GM19372 (cell line): ENCODE data around the gene HIVEP3.
A peak's percentile ranks its signal among the peaks of the same experiment; 100 is the strongest.
"Not testable (repeated sequence)": the region's sequence is repeated elsewhere in the genome, so short reads cannot be mapped to it uniquely, and the experiment has no call there.

ENCODE experiments used
- ATAC-seq: cut with Tn5 transposase; IDR thresholded peaks from one replicate; pipeline ENCODE4 v1.9.1; 2021; ENCODE audit warnings: mild to moderate bottlenecking, low read depth, moderate library complexity; ENCODE audit not compliant: unreplicated experiment

HIVEP3 gene

DNA sequence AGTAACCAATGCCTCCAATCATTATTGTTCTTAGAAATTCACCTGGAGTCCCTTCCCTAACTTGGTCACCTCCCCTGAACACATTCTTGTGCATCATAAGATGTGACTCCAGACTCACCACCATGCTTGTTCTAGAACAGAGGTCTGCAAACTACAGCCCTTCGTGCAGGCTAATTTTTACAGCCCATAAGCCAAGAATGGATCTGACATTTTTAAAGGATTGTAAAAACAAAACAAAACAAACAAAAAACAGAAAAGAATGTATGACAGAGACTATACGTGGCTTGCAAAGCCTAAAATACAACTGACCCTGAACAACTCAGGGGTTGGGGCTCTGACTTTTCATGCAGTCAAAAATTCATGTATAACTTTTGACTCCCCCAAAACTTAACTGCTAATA lies 6.2 kb upstream of the HIVEP3 start:
- no peak for ATAC-seq

DNA sequence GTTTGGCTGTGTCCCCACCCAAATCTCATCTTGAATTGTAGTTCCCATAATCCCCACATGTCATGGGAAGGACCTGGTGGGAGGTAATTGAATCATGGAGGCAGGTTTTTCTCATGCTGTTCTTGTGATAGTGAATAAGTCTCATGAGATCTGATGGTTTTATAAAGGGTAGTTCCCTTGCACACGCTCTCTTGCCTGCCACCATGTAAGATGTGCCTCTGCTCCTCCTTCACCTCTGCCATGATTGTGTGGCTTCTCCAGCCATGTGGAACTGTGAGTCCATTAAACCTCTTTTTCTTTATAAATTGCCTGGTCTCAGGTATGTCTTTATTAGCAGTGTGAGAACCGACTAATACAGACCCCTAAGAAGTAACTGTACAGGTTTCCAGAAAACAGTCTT lies 2.5 kb upstream of the HIVEP3 start:
- ATAC-seq = not testable (repeated sequence)

GRCh38 chr1:41920658-41921057 lies 1.9 kb upstream of the HIVEP3 start:
- no peak for ATAC-seq

GRCh38 chr1:41919764-41920397 lies 1.2 kb upstream of the HIVEP3 start:
- ATAC-seq = peak; percentile 89

- no peak for ATAC-seq
Observed at GRCh38 chr1:41919131-41919530, 409 bp upstream of the HIVEP3 start.

DNA sequence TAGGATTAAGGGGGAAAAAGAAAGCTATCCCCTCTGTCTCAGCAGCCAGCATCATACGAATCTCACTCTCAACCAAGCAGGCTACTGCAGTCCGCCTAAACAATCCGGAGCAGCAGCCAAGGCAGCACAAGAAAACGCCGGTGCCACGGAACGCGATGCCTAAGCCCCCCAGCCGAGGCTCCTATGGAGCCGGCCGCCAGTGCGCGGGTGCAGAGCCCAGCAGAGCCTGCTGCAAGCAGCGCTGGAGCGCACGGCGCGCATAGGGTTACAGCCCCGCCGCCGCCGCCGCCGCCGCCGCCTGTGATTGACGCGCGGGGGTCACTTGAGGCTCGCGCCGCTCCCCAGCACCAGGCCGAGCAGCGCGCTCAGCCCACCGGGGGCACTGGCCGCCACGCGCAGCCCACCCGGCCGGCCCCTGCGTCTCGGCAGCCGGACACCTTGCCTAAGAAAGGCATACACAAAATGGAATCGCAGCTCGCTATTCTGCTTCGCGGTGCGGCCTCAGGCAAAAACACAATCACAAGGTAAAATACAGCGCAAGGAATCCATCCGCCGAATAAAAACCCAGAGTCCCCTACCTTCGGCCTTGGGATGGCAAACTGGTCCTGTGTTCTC lies 780 bp downstream of the HIVEP3 start:
- ATAC-seq = no peak

DNA sequence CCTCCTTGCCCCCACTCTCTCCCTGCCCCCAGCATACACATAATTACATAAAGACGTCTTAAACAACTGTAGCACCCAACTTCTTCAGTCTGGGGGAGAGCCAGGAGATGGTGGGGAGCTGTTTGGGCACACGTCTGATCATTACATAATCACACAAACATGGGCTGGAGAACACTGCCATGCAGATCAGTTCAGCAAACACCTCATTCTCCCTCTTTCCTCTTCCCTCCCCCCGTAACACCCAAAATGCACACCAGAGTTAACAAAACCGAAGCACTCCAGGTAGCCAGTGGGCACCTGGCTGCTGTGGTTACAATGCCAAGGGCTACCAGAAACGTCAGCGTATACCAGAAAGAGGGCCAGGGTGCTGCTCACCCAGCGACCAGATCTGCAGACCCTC lies 1.6 kb downstream of the HIVEP3 start:
- ATAC-seq = no peak

DNA sequence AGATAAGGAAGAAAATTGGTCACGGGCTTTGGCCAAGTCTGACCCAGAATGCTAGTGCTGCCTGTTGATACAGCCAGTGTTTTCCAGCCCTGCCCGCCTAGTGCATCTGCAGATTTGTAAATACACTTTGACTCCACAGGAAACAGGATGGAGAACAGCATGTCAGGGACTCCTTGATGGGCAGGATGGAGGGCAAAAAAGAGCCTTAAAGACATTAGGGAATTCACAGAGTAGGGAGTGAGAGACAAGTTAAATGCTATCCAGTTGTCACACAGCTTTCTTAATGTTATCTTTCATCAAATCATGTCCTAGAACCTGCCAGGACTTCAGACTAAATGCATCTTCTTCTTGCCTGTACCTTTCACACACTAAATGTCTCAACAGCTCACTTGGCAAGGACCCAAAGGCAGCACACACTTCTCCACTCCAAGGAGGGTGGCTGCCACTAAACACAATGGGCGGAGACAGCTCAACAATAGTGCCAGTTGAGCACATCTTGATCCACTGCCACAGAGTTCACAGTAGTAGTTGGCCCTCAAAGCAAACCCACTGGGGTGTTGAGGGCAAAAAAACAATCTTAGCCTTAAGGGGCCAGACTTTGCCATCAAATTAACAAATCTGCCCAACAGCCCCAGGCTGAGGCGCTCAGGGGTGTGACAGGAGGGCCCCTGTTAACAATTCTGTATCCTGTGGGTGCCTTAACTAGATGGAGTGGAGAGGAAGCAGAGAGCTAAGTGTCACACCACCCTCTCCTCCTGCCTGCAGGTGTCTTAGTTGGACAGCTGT lies 2.7 kb downstream of the HIVEP3 start:
- ATAC-seq = no peak

DNA sequence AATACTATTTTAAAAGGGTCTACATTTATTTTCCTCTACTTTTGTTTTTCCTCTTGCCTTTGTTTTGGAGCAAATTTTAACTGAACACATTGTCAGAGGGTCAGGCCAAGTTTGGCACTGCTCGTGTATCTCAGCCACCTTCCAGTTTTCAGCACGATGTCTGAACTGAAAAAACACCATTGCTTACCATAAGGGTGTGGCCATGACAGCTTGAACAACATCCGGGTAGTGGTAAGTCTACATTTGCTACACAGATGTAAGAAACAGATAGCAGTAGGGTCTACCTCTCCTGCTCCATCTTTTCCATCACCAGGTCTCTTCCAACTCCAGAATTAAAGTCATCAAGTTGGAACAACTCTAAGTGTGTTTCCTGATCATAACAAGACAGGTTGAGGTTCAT lies 4.2 kb downstream of the HIVEP3 start:
- no peak for ATAC-seq

DNA sequence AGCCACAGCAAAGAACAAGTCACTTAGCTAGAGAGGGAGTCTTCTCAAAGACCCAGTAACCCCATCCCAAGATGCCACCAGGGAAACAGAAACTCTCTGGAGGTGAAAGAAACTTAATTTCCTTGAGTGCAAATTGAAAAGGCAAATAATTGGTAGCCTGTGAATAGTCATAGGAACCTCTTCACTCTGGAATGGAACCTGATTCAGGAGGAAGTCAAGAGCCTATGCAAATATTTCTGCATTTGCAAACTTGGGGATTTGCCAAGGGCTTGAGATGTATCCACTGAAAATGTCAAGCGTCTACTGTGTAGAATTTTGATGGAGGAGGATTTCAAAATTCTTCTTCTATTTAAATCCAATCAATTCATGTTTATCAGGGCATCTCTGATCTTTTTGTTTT lies 5.7 kb downstream of the HIVEP3 start:
- ATAC-seq = no peak

DNA sequence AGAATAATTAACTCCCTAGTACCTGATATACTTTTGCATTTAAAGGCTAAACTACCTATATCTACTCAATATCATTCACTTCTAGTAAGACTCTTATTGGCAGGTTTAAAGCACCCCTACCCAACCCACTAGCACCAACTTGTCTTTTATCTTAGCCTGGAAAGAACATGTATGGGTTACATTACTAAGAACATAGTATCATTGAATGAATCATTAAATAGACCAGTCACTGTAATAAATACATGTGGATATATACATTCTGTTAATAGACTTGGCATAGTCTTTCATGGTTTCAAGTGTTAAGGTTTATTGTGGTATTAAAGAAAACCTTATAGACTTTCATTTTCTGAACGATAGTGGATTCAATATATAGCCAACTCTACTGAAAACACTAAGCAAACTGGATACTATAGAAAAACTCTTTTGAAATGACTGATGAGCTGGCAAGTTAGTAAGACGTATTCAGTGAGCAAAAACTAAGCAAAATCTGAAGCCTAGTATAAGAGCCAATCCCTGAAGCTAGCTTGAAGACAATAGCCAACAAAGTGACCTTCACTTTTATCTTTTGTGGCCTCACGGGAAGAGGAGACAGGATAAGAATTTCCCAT lies 10.3 kb downstream of the HIVEP3 start:
- ATAC-seq = no peak

DNA sequence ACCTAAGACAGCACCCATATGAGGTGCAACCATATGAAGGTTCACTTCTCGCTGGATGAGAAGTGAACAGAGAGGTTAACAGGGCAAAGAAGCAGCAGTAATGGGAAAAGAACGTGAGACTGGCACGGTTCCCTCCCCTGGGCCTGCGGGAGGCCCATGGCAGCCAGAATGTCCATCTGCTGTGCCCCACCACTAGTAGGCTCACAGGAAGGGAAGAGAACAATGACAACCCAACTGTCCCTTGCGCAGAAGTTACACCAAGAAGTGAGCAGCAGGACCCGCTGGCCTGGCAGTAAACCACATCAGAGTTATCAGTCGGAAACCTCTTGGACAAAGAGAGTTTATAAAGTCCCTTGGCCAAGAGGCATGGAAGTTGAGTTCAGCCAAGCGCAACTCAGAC lies 11.3 kb downstream of the HIVEP3 start:
- ATAC-seq = no peak

GRCh38 chr1:41906943-41907342 lies 11.8 kb downstream of the HIVEP3 start:
- ATAC-seq = no peak

- no peak for ATAC-seq
Observed at GRCh38 chr1:41905093-41905675, 13.5 kb downstream of the HIVEP3 start.

DNA sequence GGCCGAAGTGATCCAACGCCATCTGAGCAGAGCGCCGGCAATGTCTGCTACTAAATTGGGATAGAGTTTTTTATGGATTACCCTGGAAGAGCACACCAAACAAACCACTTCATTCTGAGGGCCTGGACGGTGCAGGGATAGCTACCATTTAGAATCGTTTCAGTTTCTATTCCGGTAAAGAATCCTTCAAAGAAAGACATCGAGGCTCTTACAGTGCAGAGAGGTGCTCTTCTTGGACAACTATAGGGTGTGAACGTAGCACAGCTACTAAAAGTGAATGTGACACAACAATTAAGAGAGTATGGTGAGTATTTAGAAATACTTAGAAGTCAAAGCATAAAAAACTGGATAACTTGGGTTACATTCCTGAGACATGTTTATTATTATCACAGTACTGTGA lies 16.1 kb downstream of the HIVEP3 start:
- no peak for ATAC-seq

DNA sequence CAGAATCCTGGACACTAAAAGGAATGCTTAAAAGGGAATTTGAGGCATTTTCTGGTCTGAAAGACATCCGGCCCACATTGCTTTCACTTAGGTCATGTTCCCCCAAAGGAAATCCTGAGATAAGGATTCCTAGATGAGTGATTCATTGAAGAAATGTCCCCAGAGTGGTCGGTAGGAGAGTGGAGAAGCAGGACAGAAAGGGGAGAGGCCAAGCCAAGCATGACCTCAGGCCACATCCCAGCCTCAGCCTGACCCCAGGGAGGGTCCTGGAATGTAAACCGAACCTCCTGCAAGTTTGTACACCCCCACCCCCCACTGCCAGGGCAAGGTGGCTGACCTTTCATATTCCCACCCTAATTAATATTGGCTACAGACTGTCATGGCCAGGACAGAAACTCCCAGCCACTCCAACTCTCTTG lies 16.6 kb downstream of the HIVEP3 start:
- no peak for ATAC-seq

GRCh38 chr1:41901551-41901950 lies 17.2 kb downstream of the HIVEP3 start:
- ATAC-seq = no peak

- no peak for ATAC-seq
Observed at GRCh38 chr1:41900603-41901444, 17.9 kb downstream of the HIVEP3 start.

DNA sequence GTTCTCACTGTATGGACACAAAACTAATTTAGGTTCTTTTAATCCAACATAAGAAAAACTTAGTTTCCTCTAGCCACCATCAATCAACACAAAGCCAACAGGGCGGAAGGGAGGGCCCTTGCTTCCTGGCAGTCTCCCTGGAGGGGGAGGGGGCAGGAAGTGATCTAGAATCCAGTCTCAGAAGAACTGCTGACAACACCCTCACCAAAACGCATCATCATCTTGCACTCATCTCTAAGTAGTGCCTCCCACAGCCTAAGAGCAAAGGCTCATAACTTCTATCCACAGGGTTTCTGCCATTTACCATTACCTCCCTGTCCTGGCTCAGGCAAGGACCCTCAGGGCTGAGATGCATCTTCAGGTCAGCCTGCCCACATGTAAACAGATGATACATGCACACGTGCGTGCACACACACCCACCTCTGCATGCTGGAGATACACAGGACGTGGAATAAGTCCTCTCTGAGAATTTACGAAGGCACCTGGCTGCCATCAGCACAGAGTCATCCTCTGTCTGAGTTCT lies 20.5 kb downstream of the HIVEP3 start:
- ATAC-seq = no peak

DNA sequence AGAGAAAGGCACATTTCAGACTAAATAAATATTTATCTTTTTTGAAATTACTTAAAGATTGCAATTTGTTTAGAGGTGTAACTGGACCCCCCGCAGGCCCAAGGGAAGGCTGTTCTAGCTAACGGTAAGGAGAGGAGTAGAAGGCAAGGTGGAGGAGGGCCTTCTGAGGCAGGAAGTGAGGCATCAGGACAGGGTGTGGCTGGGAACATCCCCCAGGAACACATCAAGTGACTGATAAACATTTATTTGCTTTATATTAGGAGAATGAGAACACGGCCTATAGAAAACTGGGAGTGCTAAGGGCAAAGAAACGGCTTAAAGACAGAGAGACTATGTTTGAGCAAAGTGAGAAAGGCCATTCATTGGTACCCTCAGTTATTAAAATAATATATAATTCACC lies 23.2 kb downstream of the HIVEP3 start:
- ATAC-seq = no peak
